Activated CD8-positive, alpha-beta T cell treated with anti-CD3 and anti-CD28 coated beads, Interleukin-2, amount 10 ng/mL, durations not matched to agents 7 days and 5 days (primary cell): ENCODE results near the gene MACROD2. TPM values are rescaled to one million over a fixed set of nuclear protein-coding genes. Genes with fewer than 3 reads are reported as not detected.

Experiments
- ATAC-seq: fragments of 150-1000 bp; cut with Tn5 transposase; one replicate; pipeline ENCODE4 v1.10.0; 2021; ENCODE audit warnings: moderate library complexity
- CTCF ChIA-PET: fragments of 350-600 bp; sonication (Branson Sonifier 250); formaldehyde crosslinking; loops from one replicate; lab custom pipeline; 2021; ENCODE audit warnings: antibody characterized with exemption; lab: Charles Lee
- POLR2A ChIA-PET: fragments of 350-600 bp; sonication (Branson Sonifier 250); formaldehyde crosslinking; loops from one replicate; lab custom pipeline; 2021; ENCODE audit warnings: antibody characterized with exemption; lab: Charles Lee
- DNase-seq: peaks from one replicate; pipeline ENCODE4 v3.0.0-alpha.2; 2020
- H3K27ac Mint-ChIP-seq: one replicate; pipeline ENCODE4 v1.8.0; 2021; ENCODE audit warnings: mild to moderate bottlenecking, mixed read lengths
- H3K27me3 Mint-ChIP-seq: one replicate; pipeline ENCODE4 v1.8.0; 2021; ENCODE audit warnings: low read depth, mixed read lengths
- H3K36me3 Mint-ChIP-seq: one replicate; pipeline ENCODE4 v1.8.0; 2021; ENCODE audit warnings: low read depth, mixed read lengths
- H3K4me1 Mint-ChIP-seq: one replicate; pipeline ENCODE4 v1.8.0; 2021; ENCODE audit warnings: low read depth, mixed read lengths
- H3K4me3 Mint-ChIP-seq: one replicate; pipeline ENCODE4 v1.8.0; 2021; ENCODE audit warnings: mild to moderate bottlenecking, mixed read lengths
- H3K9me3 Mint-ChIP-seq: one replicate; pipeline ENCODE4 v1.8.0; 2022; ENCODE audit warnings: mixed read lengths; ENCODE audit not compliant: insufficient read depth
- total RNA-seq, 2 experiments: library from RNA; stranded (reverse); gene quantifications; one replicate each; pipeline ENCODE4 v1.2.3, GENCODE V29; 2021

Gene MACROD2
- total RNA-seq, 2 experiments from 2014 or later: 0.08 TPM; not detected in 1

- CTCF ChIA-PET: no interaction called here
- H3K4me3 Mint-ChIP-seq: no peak overlapping the region
- H3K36me3 Mint-ChIP-seq: no peaks in the 10 kb centered on the region
- DNase-seq (no peak), ATAC-seq (no peak)
- POLR2A ChIA-PET: no interaction called here
- no peak overlapping the region for H3K27ac Mint-ChIP-seq
- no peaks in the 10 kb centered on the region for H3K27me3 Mint-ChIP-seq
- no peaks in the 10 kb centered on the region for H3K4me1 Mint-ChIP-seq
- H3K9me3 Mint-ChIP-seq: no peaks in the 10 kb centered on the region
These were observed 1845.5 kb downstream of the MACROD2 start for GRCh38 chr20:15840636-15841301.

GRCh38 chr20:15842872-15843271 is 1847.6 kb downstream of the MACROD2 start:
- ChIA-PET CTCF (no interaction called here), POLR2A (no interaction called here)
- Mint-ChIP-seq H3K9me3 (no peaks in the 10 kb centered on the region), H3K27ac (no peak overlapping the region), H3K4me1 (no peaks in the 10 kb centered on the region), H3K4me3 (no peak overlapping the region), H3K36me3 (no peaks in the 10 kb centered on the region), H3K27me3 (no peaks in the 10 kb centered on the region)
- ATAC-seq (no peak), DNase-seq (no peak)

GRCh38 chr20:15843777-15844176 is 1848.5 kb downstream of the MACROD2 start:
- H3K36me3 Mint-ChIP-seq: no peaks in the 10 kb centered on the region
- ATAC-seq: no peak
- no peak overlapping the region for H3K27ac Mint-ChIP-seq
- DNase-seq: no peak
- ChIA-PET POLR2A (no interaction called here), CTCF (no interaction called here)
- H3K9me3 Mint-ChIP-seq: no peaks in the 10 kb centered on the region
- H3K4me3 Mint-ChIP-seq: no peak overlapping the region
- H3K27me3 Mint-ChIP-seq: no peaks in the 10 kb centered on the region
- no peaks in the 10 kb centered on the region for H3K4me1 Mint-ChIP-seq

- H3K9me3 Mint-ChIP-seq: no peaks in the 10 kb centered on the region
- POLR2A ChIA-PET: no interaction called here
- no peak overlapping the region for H3K27ac Mint-ChIP-seq
- H3K4me3 Mint-ChIP-seq: no peak overlapping the region
- H3K36me3 Mint-ChIP-seq: no peaks in the 10 kb centered on the region
- ATAC-seq (no peak), DNase-seq (no peak)
- CTCF ChIA-PET: no interaction called here
- H3K4me1 Mint-ChIP-seq: no peaks in the 10 kb centered on the region
- no peaks in the 10 kb centered on the region for H3K27me3 Mint-ChIP-seq
These were observed 1852.0 kb downstream of the MACROD2 start for GRCh38 chr20:15847196-15847784.

GRCh38 chr20:15848126-15848525 is 1852.8 kb downstream of the MACROD2 start:
- Mint-ChIP-seq H3K9me3 (no peaks in the 10 kb centered on the region), H3K36me3 (no peaks in the 10 kb centered on the region), H3K4me3 (no peak overlapping the region), H3K4me1 (no peaks in the 10 kb centered on the region), H3K27me3 (no peaks in the 10 kb centered on the region), H3K27ac (no peak overlapping the region)
- ChIA-PET CTCF (no interaction called here), POLR2A (no interaction called here)
- DNase-seq (no peak), ATAC-seq (no peak)

GRCh38 chr20:15848995-15849610 is 1853.8 kb downstream of the MACROD2 start:
- ATAC-seq (no peak), DNase-seq (no peak)
- H3K27me3 Mint-ChIP-seq: no peaks in the 10 kb centered on the region
- H3K27ac Mint-ChIP-seq: no peak overlapping the region
- no peak overlapping the region for H3K4me3 Mint-ChIP-seq
- ChIA-PET CTCF (no interaction called here), POLR2A (no interaction called here)
- no peaks in the 10 kb centered on the region for H3K4me1 Mint-ChIP-seq
- no peaks in the 10 kb centered on the region for H3K9me3 Mint-ChIP-seq
- H3K36me3 Mint-ChIP-seq: no peaks in the 10 kb centered on the region

GRCh38 chr20:15851576-15852215 is 1856.4 kb downstream of the MACROD2 start:
- Mint-ChIP-seq H3K27ac (no peak overlapping the region), H3K9me3 (no peaks in the 10 kb centered on the region), H3K27me3 (no peaks in the 10 kb centered on the region), H3K36me3 (no peaks in the 10 kb centered on the region), H3K4me1 (no peaks in the 10 kb centered on the region), H3K4me3 (no peak overlapping the region)
- ATAC-seq: no peak
- CTCF ChIA-PET: no interaction called here
- POLR2A ChIA-PET: no interaction called here
- no peak for DNase-seq

GRCh38 chr20:15854911-15855310 is 1859.6 kb downstream of the MACROD2 start:
- no peak overlapping the region for H3K4me3 Mint-ChIP-seq
- no peak for ATAC-seq
- H3K9me3 Mint-ChIP-seq: no peaks in the 10 kb centered on the region
- H3K27me3 Mint-ChIP-seq: no peaks in the 10 kb centered on the region
- CTCF ChIA-PET: no interaction called here
- no peak overlapping the region for H3K27ac Mint-ChIP-seq
- no peak for DNase-seq
- H3K4me1 Mint-ChIP-seq: no peaks in the 10 kb centered on the region
- H3K36me3 Mint-ChIP-seq: no peaks in the 10 kb centered on the region
- POLR2A ChIA-PET: no interaction called here

- H3K4me3 Mint-ChIP-seq: no peak overlapping the region
- no peak overlapping the region for H3K27ac Mint-ChIP-seq
- no peak for ATAC-seq
- H3K9me3 Mint-ChIP-seq: no peaks in the 10 kb centered on the region
- H3K36me3 Mint-ChIP-seq: no peaks in the 10 kb centered on the region
- no peaks in the 10 kb centered on the region for H3K4me1 Mint-ChIP-seq
- ChIA-PET CTCF (no interaction called here), POLR2A (no interaction called here)
- DNase-seq: no peak
- no peaks in the 10 kb centered on the region for H3K27me3 Mint-ChIP-seq
These were observed 1862.0 kb downstream of the MACROD2 start for GRCh38 chr20:15857173-15857784.

- no peaks in the 10 kb centered on the region for H3K4me1 Mint-ChIP-seq
- ChIA-PET POLR2A (no interaction called here), CTCF (no interaction called here)
- ATAC-seq (no peak), DNase-seq (no peak)
- H3K36me3 Mint-ChIP-seq: no peaks in the 10 kb centered on the region
- H3K9me3 Mint-ChIP-seq: no peaks in the 10 kb centered on the region
- H3K27ac Mint-ChIP-seq: no peak overlapping the region
- no peak overlapping the region for H3K4me3 Mint-ChIP-seq
- H3K27me3 Mint-ChIP-seq: no peaks in the 10 kb centered on the region
These were observed 1863.7 kb downstream of the MACROD2 start for GRCh38 chr20:15859061-15859460.

- no peak for ATAC-seq
- no peak for DNase-seq
- no peaks in the 10 kb centered on the region for H3K4me1 Mint-ChIP-seq
- no peaks in the 10 kb centered on the region for H3K27me3 Mint-ChIP-seq
- no peaks in the 10 kb centered on the region for H3K36me3 Mint-ChIP-seq
- H3K9me3 Mint-ChIP-seq: no peaks in the 10 kb centered on the region
- ChIA-PET POLR2A (no interaction called here), CTCF (no interaction called here)
- no peak overlapping the region for H3K27ac Mint-ChIP-seq
- H3K4me3 Mint-ChIP-seq: no peak overlapping the region
These were observed 1865.5 kb downstream of the MACROD2 start for GRCh38 chr20:15860850-15861249.

GRCh38 chr20:15862178-15862577 is 1866.9 kb downstream of the MACROD2 start:
- no peaks in the 10 kb centered on the region for H3K27me3 Mint-ChIP-seq

More at GRCh38 chr20:15862178-15862577, 1866.9 kb downstream of the MACROD2 start:
- ATAC-seq (no peak), DNase-seq (no peak)
- POLR2A ChIA-PET: no interaction called here
- Mint-ChIP-seq H3K9me3 (no peaks in the 10 kb centered on the region), H3K27ac (no peak overlapping the region), H3K36me3 (no peaks in the 10 kb centered on the region), H3K4me1 (no peaks in the 10 kb centered on the region), H3K4me3 (no peak overlapping the region)
- CTCF ChIA-PET: no interaction called here
